ENCODE data around the gene KLF13.

The KLF13 gene

DNA sequence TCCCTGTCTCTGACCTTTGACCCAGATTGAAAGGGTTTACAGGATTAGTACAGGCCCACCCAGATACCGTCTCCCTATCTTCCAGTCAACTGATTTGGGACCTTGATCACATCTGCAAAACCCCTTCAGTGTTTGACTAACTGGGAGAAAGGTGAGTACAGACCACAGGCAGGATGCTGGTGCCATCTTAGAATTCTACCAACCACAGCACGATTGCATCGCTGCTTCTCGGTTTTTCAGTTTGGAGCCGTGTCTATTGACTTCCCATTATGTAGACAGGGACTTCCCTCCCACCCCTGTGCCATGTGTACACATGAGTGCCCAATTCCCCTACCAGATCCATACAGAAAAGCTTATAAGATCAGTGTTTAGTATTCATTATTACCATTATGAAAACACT is 6.6 kb upstream of the KLF13 start:
- Histone ChIP-seq H3K36me3 (replicated peaks; ENCODE audit: low read depth, low read length) (no peaks in the 10 kb centered on the region), H3K27me3 (ENCODE audit: low read depth, low read length) (peaks cover 3% of the 10 kb centered on the region; the same call in 1 of the 2 replicates), H3K4me3 (ENCODE audit: low read length) (no peak overlapping the region), H3K27ac (ENCODE audit: low read length) (no peak overlapping the region), H3K79me2 (ENCODE audit: low read length) (peaks cover 5% of the 10 kb centered on the region; the same call in 1 of the 2 replicates), H3K4me2 (ENCODE audit: low read length) (no peak overlapping the region), H3K9me3 (ENCODE audit: insufficient read depth, low read length) (no peaks in the 10 kb centered on the region), H2AFZ (ENCODE audit: low read depth, low read length) (no peak overlapping the region), H3K4me1 (ENCODE audit: low read length) (peaks cover 20% of the 10 kb centered on the region), H3K9ac (ENCODE audit: low read length) (no peak overlapping the region), H4K20me1 (ENCODE audit: insufficient read depth, low read length) (no peaks in the 10 kb centered on the region)
- no peak for TF ChIP-seq EZH2phosphoT487 (IDR thresholded peaks at IDR 0.05; ENCODE audit: low read depth)
- TF ChIP-seq, protein P1, sequence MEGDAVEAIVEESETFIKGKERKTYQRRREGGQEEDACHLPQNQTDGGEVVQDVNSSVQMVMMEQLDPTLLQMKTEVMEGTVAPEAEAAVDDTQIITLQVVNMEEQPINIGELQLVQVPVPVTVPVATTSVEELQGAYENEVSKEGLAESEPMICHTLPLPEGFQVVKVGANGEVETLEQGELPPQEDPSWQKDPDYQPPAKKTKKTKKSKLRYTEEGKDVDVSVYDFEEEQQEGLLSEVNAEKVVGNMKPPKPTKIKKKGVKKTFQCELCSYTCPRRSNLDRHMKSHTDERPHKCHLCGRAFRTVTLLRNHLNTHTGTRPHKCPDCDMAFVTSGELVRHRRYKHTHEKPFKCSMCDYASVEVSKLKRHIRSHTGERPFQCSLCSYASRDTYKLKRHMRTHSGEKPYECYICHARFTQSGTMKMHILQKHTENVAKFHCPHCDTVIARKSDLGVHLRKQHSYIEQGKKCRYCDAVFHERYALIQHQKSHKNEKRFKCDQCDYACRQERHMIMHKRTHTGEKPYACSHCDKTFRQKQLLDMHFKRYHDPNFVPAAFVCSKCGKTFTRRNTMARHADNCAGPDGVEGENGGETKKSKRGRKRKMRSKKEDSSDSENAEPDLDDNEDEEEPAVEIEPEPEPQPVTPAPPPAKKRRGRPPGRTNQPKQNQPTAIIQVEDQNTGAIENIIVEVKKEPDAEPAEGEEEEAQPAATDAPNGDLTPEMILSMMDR (IDR thresholded peaks at IDR 0.05; ENCODE audit: low read depth, low read length): no peak

DNA sequence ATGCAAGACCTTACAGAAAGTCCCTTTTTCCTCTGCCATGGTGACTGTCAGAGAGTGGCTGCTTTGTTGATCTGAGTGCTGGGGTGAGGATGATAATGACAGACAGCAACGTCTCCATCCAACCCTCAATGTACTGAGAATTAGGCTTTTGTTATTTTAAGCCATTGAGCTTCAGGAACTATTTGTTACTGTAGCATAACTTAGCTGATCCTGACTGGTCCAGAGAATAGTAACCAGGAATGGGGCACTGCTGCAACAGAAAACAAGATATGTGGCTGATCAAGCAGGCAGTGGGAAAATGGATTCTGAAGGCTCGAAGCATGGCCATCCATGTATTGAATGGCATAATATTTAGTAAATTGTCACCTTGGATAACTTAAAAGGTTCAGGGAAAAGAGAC is 5.2 kb upstream of the KLF13 start:
- TF ChIP-seq, protein P1 (IDR thresholded peaks at IDR 0.05; ENCODE audit: low read depth, low read length): no peak
- no peak for TF ChIP-seq EZH2phosphoT487 (IDR thresholded peaks at IDR 0.05; ENCODE audit: low read depth)
- H3K4me1 ChIP-seq (ENCODE audit: low read length): peaks cover 23% of the 10 kb centered on the region
- H3K79me2 ChIP-seq (ENCODE audit: low read length): peaks cover 9% of the 10 kb centered on the region; the same call in 1 of the 2 replicates
- H3K4me2 ChIP-seq (ENCODE audit: low read length): no peak overlapping the region
- no peak overlapping the region for H3K4me3 ChIP-seq (ENCODE audit: low read length)
- H3K27ac ChIP-seq (ENCODE audit: low read length): no peak overlapping the region
- H3K36me3 ChIP-seq (replicated peaks; ENCODE audit: low read depth, low read length): no peaks in the 10 kb centered on the region
- no peak overlapping the region for H3K9ac ChIP-seq (ENCODE audit: low read length)
- peaks cover 3% of the 10 kb centered on the region; the same call in 1 of the 2 replicates for H3K27me3 ChIP-seq (ENCODE audit: low read depth, low read length)
- H2AFZ ChIP-seq (ENCODE audit: low read depth, low read length): no peak overlapping the region
- H3K9me3 ChIP-seq (ENCODE audit: insufficient read depth, low read length): no peaks in the 10 kb centered on the region
- H4K20me1 ChIP-seq (ENCODE audit: insufficient read depth, low read length): no peaks in the 10 kb centered on the region

DNA sequence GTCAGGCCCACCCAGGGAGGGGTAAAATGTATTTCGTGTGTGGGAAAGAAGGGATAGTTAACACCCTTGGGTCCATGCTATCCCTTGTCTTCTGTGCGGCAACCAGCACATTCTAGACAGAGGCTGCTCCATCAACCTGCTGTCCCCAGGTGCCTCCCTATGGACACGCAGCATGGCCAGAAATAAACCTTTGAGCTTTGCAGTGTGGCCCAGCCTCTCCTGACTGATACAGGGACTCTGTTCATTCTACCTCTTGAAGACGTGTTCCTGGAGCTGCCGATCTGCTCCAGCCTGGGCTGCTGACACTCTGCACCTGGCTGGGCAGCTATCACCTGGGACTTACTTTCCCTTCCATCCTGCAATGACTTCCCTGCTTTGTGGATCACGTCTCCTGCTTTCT is 4.1 kb upstream of the KLF13 start:
- no peak for TF ChIP-seq EZH2phosphoT487 (IDR thresholded peaks at IDR 0.05; ENCODE audit: low read depth)
- TF ChIP-seq, protein P1 (IDR thresholded peaks at IDR 0.05; ENCODE audit: low read depth, low read length): no peak

DNA sequence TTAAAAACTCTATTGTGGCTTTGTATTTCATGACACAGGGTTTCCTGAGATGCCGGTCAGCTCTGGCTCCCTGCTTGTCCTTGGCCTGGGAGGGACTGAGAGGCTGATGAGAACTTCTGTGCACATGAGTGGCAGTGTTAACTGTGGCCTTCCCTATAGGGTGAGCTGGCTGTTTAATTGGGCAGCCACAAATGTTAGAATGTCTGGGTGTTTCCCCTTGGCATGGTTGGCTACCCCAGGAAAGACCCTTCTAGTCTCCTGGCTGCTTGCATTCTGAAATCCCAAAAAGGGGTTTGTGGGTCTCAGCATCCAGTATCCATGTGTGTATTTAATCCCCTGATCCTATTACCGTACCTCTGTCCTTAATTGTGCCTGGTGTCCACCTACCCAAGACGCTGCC is 3.0 kb upstream of the KLF13 start:
- Histone ChIP-seq H3K27me3 (ENCODE audit: low read depth, low read length) (no peaks in the 10 kb centered on the region), H3K27ac (ENCODE audit: low read length) (no peak overlapping the region), H3K4me1 (ENCODE audit: low read length) (peaks cover 23% of the 10 kb centered on the region), H4K20me1 (ENCODE audit: insufficient read depth, low read length) (no peaks in the 10 kb centered on the region), H3K36me3 (replicated peaks; ENCODE audit: low read depth, low read length) (no peaks in the 10 kb centered on the region), H3K9ac (ENCODE audit: low read length) (no peak overlapping the region), H3K79me2 (ENCODE audit: low read length) (peaks cover 24% of the 10 kb centered on the region; the same call in 1 of the 2 replicates), H2AFZ (ENCODE audit: low read depth, low read length) (no peak overlapping the region), H3K4me3 (ENCODE audit: low read length) (peak overlapping the region; percentile 89; the same call in 1 of the 2 replicates), H3K9me3 (ENCODE audit: insufficient read depth, low read length) (no peaks in the 10 kb centered on the region), H3K4me2 (ENCODE audit: low read length) (peak overlapping the region; percentile 97)
- TF ChIP-seq EZH2phosphoT487 (IDR thresholded peaks at IDR 0.05; ENCODE audit: low read depth): no peak
- TF ChIP-seq, protein P1 (IDR thresholded peaks at IDR 0.05; ENCODE audit: low read depth, low read length): no peak

More for the DNA sequence above, 4.1 kb upstream of the KLF13 start:
- Histone ChIP-seq H3K4me2 (ENCODE audit: low read length) (no peak overlapping the region), H3K27me3 (ENCODE audit: low read depth, low read length) (peaks cover 3% of the 10 kb centered on the region; the same call in 1 of the 2 replicates), H4K20me1 (ENCODE audit: insufficient read depth, low read length) (no peaks in the 10 kb centered on the region), H3K9me3 (ENCODE audit: insufficient read depth, low read length) (no peaks in the 10 kb centered on the region), H3K79me2 (ENCODE audit: low read length) (peaks cover 14% of the 10 kb centered on the region; the same call in 1 of the 2 replicates), H3K27ac (ENCODE audit: low read length) (no peak overlapping the region), H3K9ac (ENCODE audit: low read length) (no peak overlapping the region), H3K4me1 (ENCODE audit: low read length) (peaks cover 23% of the 10 kb centered on the region), H2AFZ (ENCODE audit: low read depth, low read length) (no peak overlapping the region), H3K4me3 (ENCODE audit: low read length) (no peak overlapping the region), H3K36me3 (replicated peaks; ENCODE audit: low read depth, low read length) (no peaks in the 10 kb centered on the region)
